Cerebellar nuclear complex (tissue), 1 donor: Measurements from ENCODE around the gene CTTNBP2NL.

Experiments
- DNase-seq, 2 experiments: peaks; one replicate each; lab custom pipeline; 2025; lab: John Stamatoyannopoulos, UW

The CTTNBP2NL gene

GRCh38 chr1:112395821-112396652 is at the start of gene CTTNBP2NL:
Gene CTTNBP2NL, plus strand, starts transcription at chr1:112396214. Its CDS starts 19,952 bp downstream, at chr1:112416166.
- peak; percentile 91 to 92 for DNase-seq

GRCh38 chr1:112346801-112347350 is 49.1 kb upstream of the CTTNBP2NL start:
- DNase-seq = no peak

- no peak for DNase-seq
Observed at GRCh38 chr1:112356765-112357164, 39.2 kb upstream of the CTTNBP2NL start.

- no peak for DNase-seq
Observed at GRCh38 chr1:112357467-112357866, 38.5 kb upstream of the CTTNBP2NL start.

GRCh38 chr1:112358061-112358770 is 37.8 kb upstream of the CTTNBP2NL start:
- no peak for DNase-seq

- DNase-seq = peak in 1 of 2 experiments; percentile 14
Observed at GRCh38 chr1:112358798-112359408, 37.1 kb upstream of the CTTNBP2NL start.

- DNase-seq = no peak
Observed at GRCh38 chr1:112359961-112360767, 35.9 kb upstream of the CTTNBP2NL start.

GRCh38 chr1:112363636-112364035 is 32.4 kb upstream of the CTTNBP2NL start:
- no peak for DNase-seq

GRCh38 chr1:112368198-112368597 is 27.8 kb upstream of the CTTNBP2NL start:
- no peak for DNase-seq

GRCh38 chr1:112369392-112370285 is 26.4 kb upstream of the CTTNBP2NL start:
- peak; percentile 14 to 80 for DNase-seq

- no peak for DNase-seq
Observed at GRCh38 chr1:112370996-112371395, 25.0 kb upstream of the CTTNBP2NL start.

- no peak for DNase-seq
Observed at GRCh38 chr1:112371775-112372174, 24.2 kb upstream of the CTTNBP2NL start.

- no peak for DNase-seq
Observed at GRCh38 chr1:112373806-112374205, 22.2 kb upstream of the CTTNBP2NL start.

- no peak for DNase-seq
Observed at GRCh38 chr1:112375701-112376100, 20.3 kb upstream of the CTTNBP2NL start.

- DNase-seq = no peak
Observed at GRCh38 chr1:112380356-112380755, 15.7 kb upstream of the CTTNBP2NL start.

- DNase-seq = no peak
Observed at GRCh38 chr1:112381324-112382076, 14.5 kb upstream of the CTTNBP2NL start.

- no peak for DNase-seq
Observed at GRCh38 chr1:112383759-112384370, 12.1 kb upstream of the CTTNBP2NL start.

GRCh38 chr1:112386024-112386723 is 9.8 kb upstream of the CTTNBP2NL start:
- DNase-seq = no peak
